ENCODE measurements around the gene LINC01488.

- TF ChIP-seq CTCF (IDR thresholded peaks at IDR 0.05) (no peak), POLR2A (IDR thresholded peaks at IDR 0.05) (no peak)
These were observed 59.5 kb downstream of the LINC01488 start for GRCh38 chr11:69541001-69541285.

Data from Peyer's patch (tissue), 4 donors.